Right ventricle myocardium superior (tissue), 1 donor: Measurements from ENCODE around the gene SSH2. TPM values are rescaled to one million over a fixed set of nuclear protein-coding genes. Genes with fewer than 3 reads are reported as not detected.
A peak's percentile ranks its signal among the peaks of the same experiment; 100 is the strongest.

Experiments
- ATAC-seq: fragments of 200-7000 bp; cut with Tn5 transposase; one replicate; pipeline ENCODE4 v1.9.1; 2020; ENCODE audit warnings: mild to moderate bottlenecking; ENCODE audit not compliant: poor library complexity
- DNase-seq: peaks from one replicate; pipeline ENCODE4 v3.0.0-alpha.2; 2020
- intact Hi-C: fragments of 100-400 bp; cut with DNase I; formaldehyde crosslinking; loops from one replicate; pipeline ENCODE4 v1.11.2; 2022
- total RNA-seq: library from RNA; stranded (reverse); fragmentation: NEBNext Ultra II Directional; extraction: Animal tissue kit (Norgen Biotek cat#: 25700); gene quantifications from one replicate; pipeline ENCODE4 v1.2.1, GENCODE V29; 2021
- donor health status: DM: no; HTN: yes; CAD: no; lungs with severe emphysema.

SSH2 gene
- total RNA-seq, 1 donor from 2014 or later: 31.3 TPM

DNA sequence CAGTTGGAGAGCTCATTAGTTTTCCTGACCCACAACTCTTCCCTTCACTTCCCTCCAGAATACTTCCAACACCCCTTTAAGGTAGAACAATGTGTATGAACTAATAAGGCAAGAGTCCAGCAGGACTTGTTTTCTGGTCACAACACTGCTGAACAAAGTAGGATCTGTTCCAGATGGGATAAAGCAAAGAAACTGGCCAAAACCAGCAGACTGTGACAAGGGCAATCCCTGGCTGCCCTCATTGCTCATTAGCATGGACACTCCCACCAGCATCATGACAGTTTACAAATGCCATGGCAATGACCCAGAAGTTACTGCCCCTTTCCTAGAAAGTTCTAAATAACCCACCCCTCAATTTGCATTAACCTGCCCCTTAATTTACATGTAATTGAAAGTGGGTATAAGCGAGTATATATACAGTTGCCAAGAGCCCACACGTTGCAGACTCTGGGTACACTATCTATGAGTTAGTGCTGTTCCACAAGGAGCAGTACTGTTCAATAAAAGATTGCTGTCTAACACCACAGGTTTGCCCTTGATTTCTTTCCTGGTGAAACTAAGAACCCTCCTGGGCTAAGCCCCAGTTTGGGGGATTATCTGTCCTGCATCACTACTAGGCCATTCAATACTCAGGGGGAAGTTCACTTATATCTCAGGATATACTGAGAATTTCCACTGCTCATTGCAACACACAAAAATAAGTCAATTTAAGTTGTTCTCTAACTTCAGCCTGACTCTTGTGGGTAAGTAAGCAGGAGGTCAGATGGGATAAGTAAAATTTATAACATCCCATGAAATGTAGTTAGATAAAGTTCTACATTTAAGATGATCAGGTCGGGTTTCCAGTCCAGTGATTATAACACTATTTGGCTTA, 82.3 kb downstream of the SSH2 start:
- ATAC-seq (peak; percentile 29), DNase-seq (no peak)
- intact Hi-C loops: no loop called here

DNA sequence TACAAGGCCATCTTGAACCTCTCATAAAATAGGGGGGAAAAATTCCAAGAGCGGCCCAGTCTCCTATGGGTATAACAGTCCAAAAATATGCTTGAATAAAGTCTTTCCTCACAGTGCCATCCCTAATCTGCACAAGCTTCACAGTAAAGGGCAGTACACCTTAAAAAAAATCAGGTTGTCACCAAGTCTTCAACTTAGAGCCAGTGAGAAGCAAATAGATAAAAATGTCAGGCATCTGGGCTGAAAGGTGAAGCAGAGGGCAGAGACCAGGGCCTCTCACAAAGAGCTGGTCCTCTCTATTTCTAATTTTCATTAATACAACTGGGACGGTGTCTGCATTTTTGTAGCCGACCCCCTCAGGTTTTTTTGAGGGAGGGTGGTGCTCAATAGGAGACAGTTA, 82.9 kb downstream of the SSH2 start:
- no peak for DNase-seq
- ATAC-seq: peak; percentile 31
- intact Hi-C loops: no loop called here

DNA sequence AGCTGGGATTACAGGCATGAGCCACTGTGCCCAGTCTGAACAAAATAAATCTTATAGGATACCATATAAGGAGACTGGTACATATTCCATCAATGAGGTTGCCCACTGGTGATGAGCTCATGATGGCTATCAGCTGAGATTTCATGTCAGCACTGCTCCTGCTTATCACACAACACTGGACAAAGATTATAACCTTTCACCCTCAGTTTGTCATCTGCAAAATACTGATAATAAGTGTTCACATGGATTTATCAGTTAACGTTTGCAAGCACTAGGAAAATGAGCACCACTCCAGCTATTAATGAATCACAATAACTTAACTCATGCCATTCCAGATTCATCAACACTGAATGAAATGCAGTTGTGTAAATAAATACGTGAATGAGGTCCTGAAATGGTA, 83.7 kb downstream of the SSH2 start:
- intact Hi-C loops: no loop called here
- ATAC-seq: no peak
- DNase-seq: no peak

DNA sequence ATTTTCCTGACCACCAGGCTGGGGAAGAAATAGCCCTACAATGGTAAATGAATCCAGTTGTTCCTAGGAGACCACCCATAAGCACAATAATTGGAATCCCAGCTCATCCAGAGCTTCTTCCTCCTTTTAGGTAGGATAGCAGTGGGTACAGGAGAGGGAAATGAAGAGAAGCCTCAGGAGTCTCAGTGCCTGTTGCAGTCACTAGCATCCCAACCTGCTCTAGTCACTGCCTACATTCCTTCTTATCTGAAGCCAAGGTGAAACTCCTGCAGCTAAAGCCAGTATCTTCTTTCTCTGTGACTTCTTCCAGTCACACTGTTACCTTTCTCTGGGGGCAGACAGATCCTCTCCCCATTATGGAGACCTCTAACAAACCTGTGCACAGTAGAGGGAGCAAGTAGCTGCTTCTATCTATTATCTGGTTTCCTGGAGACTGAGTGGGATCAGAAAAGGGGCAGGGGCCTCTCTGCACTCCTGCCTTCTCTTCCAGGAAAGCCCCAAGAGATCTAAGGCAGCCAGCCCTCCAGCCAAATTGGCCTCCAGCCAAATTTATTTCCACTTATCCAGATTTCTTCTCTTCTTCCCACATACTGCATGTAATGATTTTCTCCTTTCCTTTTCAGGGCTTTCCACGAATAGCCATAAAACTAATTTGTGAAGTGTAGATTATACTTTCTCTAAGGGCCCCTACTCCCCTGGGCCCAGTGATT, 85.5 kb downstream of the SSH2 start:
- DNase-seq (no peak), ATAC-seq (no peak)
- intact Hi-C loops: no loop called here

DNA sequence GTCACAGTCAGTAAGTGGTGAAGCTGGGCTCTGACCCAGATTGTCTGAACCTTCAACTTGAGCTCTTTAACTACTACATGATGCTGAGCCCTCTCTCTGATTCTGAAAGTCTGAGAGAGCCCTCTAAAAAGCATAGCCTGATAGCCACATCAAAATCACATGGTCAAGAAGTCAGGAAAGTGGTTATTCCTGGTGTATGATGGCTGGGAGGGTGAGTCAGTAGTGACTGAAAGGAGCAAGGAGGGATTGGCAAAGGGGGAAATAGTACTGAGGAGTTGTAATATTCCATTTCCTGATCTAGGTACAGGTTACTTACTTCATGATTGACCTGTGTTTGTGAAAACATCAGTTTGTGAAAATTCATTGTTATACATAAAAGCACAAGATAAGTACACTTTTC, 89.1 kb downstream of the SSH2 start:
- intact Hi-C loops: no loop called here
- ATAC-seq (no peak), DNase-seq (no peak)

DNA sequence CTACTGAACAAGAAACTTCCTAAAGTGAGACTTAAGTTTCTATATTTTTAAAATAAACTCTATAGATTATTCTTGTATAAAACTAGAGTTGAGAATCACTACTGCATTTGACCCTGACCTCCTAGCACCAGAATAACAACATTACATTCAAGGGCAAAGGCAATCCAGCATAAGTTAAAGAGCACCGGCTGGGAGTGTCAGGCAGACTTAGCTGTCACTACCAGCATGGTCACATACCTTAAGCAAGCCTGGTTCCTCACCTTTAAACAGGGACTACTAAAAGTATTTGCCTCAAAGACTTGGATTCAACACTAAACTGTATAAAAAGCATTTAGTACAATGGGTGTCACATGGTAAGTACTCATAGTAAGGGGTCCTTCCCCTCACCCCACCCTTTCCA, 90.4 kb downstream of the SSH2 start:
- intact Hi-C loops: no loop called here
- ATAC-seq: no peak
- no peak for DNase-seq

DNA sequence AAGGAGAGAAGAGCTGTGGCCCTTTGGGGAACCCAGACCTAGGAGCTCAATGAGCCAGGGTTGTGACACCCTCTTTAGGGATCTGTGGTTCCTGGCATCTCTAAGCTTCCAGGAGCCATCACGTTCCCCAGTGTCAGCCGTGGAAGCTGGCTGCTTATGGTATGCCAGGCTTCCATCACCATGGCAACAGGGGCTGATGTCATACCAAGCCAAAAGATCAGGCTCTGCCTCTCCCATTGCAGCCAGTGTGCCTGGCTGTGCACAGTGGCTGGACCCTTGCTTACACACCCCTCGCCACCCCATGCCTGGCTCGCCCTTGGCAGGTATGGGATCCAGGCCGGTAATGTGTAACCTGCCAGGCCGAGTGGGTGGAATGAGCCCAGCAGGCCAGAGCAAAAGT, 91.1 kb downstream of the SSH2 start:
- ATAC-seq (no peak), DNase-seq (no peak)
- intact Hi-C loops: no loop called here

DNA sequence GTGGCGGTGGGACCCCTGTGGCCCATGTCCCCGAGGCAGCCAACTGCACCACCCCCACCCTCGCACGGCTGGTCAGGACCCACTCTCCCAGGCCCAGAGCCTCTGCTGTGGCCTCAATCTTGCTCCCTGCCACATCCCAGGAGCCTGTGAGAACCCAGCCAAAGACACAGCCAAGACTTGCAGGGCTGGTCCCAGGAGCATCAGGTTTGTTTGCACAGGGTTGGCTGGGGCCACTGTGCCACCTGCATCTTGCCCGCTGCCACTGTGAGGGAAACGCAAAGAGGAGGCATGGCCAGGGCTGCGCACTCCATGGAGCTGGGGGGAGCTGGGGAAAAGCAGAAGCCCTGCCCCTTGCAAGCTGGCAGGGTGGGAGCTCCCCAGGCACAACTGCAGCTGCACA, 92.5 kb downstream of the SSH2 start:
- intact Hi-C loops: no loop called here
- DNase-seq (no peak), ATAC-seq (no peak)

DNA sequence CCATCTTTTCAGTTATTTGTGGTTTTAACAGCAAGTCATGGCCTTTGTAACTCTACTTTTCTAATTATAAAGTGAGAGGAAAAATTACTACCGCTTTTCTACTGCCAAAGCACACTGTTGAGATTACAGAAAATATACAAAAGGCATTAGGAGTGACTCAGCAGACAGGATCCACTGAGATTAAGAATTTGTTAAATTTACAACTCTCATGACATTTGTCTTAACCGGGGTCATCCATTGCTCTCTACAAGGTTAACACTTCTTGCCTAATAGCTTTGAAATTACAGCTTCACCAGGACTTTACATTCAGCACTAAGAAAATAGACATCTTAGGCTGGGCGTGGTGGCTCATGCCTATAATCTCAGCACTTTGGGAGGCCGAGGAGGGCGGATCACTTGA, 93.4 kb downstream of the SSH2 start:
- intact Hi-C loops: no loop called here
- no peak for DNase-seq
- no peak for ATAC-seq

DNA sequence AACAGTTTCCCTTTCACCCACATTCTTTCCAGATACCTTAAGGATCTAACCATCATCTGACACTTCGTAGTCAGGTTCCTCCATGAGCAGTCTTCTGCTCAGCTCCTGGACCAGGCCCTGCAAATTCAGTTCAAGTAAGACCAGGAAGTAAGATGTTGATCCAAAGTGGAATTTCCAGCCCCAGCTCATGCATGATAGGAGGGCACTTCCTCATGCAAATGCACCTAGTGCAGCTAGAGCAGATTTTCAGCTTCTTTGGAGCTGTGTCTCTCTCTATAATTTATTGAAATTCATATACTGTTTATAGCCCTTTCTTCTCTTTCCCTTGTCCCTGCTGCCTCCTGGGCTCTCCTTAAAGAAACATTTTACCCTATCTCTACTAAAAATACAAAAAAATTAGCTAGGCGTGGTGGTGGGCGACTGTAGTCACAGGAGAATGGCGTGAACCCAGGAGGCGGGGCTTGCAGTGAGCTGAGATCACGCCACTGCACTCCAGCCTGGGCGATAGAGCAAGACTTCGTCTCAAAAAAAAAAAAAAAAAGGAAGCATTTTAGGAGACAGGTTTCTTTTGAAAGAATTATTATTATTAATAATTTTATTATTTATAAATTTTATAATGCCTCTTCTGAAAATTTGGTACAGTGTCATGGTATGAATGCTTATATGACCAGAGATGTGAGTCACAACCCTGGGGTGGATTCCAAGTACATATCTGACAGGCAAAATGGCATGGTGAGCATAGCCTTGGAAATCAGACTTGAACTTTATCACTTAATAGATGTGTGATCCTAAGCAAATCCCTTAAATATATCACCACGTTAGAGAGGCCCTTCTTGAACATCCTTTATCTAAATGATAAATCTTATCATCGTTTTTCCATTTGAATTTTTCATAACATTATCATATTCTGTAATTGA, 94.3 kb downstream of the SSH2 start:
- ATAC-seq: no peak
- intact Hi-C loops: no loop called here
- DNase-seq: no peak

DNA sequence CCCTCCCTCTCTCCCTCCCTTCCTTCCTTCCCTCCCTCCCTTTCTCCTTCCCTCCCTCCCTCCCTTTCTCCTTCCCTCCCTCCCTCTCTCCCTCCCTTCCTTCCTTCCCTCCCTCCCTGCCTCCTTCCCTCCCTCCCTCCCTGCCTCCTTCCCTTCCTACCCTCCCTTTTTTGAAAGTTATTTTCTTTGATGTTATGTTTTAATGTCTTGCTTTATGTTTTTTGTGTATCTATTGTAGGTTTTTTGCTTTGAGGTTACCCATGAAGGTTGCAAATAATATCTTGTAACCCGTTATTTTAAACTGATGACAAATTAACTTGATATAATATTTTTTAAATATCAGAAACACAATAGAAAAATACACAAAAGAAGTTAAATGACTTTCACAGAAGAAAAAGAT, 96.2 kb downstream of the SSH2 start:
- ATAC-seq (no peak), DNase-seq (no peak)
- intact Hi-C loops: no loop called here

DNA sequence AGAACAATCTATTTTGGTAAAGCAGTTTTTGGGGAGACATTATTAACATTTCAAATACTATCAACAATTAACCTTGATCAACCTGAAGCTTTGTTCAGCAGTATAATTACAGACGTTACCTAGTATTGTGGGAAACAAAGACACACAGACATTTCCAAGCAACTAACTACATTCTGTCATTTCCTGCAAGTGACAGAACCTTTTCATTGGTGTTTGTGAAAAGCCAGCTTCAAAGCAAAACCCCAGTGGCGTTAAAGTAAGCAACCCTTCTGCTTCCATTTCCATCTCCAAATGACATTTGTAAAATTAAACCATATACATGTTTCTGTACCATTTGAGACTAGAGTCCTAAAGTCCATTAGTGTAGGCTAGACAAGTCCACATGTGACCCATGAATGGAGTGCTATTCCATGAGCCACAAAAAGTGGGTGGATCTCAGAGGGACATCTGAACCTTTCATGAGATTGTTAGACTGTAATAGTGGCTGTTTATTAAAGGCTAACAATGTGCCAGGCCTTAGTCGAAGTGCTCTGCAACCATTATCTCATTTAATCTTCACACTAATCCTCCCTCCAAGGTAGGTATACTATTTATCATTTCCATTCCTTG, 101.2 kb downstream of the SSH2 start:
- ATAC-seq (no peak), DNase-seq (no peak)
- intact Hi-C loops: no loop called here

DNA sequence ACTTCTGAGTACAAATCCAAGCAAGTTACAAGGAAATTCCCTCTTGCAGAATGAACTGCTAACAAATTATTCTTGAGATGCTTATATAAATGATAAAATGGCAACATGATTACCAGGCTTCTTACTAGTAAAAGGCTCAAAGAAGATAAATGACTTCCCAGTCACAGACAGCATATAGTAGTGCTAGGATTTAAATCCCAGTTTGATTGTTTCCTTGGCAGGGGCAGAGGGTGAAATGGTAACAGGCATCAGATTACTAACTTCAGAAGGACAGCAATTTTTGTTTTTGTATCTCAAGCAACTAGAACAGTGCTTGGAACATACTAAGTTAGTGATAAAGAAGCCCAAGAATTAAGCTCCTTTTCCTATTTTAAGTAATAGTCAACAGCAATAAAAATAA, 102.8 kb downstream of the SSH2 start:
- intact Hi-C loops: no loop called here
- no peak for ATAC-seq
- no peak for DNase-seq

DNA sequence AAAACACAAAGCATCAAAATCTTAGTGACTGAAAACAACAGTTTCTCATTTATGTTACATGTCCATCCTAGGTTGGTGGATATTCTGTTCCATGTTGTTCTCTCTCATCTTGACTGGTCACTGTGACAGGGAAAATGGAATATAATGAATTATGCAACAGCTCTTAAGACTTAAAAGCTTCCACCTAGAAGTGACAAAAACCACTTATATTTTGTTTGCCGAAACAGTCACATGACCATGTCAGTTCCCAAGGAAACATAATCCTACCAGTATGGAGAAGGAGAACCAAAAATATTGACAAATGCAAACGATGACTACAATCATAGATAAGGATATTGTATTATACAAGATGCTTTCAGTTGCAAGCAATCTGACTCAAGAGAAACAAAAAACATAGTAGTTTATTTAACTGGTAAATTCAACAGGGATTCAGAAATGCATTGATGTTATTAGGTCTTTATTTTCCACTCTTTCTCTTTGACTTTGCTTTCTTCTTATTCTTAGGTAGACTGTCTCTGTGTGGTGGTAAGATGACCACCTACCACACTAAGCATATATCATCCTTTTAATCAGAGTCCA, 103.8 kb downstream of the SSH2 start:
- DNase-seq: no peak
- ATAC-seq: no peak
- intact Hi-C loops: no loop called here

DNA sequence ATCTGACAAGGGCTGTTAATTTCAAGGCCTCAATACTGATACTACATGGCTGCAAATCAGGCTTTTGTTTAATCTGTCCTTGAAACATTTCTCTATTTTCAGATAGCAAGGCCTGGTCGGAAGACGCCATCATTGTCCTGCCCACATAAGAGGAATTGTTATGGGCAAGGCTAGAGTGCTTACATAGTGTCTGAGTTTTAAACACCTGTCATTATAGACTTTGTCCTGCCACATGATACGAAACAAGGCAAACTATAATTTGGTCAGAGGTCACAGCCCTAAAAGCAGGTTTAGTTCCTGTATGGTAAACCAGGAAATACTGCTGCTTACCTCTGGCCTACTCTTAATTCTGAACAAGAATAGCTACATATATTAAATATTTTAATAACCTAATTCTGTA, 104.4 kb downstream of the SSH2 start:
- ATAC-seq (no peak), DNase-seq (no peak)
- intact Hi-C loops: no loop called here

DNA sequence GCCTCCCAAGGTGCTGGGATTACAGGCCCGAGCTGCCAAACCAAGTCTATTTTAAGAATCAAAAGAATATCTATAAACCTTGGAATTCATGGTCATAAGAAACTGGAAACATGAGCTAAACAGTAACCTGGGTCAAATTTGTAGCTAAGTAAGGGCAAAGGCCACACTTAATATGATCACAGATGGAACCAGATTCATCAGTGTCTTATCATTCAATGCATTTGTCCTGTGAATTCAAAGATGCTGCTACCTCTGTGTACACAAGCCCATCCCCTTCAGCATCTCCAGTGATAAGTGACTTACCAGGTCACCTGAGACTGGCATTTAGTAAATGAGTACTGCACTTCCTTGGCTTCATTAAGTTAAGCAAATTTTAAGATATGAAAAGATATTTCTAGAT, 108.1 kb downstream of the SSH2 start:
- DNase-seq: no peak
- intact Hi-C loops: no loop called here
- ATAC-seq: no peak

DNA sequence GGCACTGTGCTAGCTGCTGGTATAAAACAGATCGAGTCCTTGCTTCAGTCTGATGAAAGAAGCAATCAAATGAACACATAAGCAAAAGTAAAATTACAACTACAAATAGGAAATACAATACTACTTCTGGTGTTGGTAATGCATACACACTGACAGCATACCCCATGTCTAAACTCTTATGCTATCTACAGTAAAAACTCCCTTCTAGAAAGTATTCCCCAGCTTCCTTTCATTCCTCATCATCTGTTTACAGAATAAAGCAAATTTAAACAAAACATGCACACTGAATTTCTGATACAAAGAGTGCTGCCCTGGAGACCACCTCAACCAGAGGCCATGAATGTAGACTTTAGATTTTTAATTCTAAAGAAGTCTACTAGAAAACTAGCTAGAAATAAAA, 109.6 kb downstream of the SSH2 start:
- ATAC-seq (no peak), DNase-seq (no peak)
- intact Hi-C loops: no loop called here

DNA sequence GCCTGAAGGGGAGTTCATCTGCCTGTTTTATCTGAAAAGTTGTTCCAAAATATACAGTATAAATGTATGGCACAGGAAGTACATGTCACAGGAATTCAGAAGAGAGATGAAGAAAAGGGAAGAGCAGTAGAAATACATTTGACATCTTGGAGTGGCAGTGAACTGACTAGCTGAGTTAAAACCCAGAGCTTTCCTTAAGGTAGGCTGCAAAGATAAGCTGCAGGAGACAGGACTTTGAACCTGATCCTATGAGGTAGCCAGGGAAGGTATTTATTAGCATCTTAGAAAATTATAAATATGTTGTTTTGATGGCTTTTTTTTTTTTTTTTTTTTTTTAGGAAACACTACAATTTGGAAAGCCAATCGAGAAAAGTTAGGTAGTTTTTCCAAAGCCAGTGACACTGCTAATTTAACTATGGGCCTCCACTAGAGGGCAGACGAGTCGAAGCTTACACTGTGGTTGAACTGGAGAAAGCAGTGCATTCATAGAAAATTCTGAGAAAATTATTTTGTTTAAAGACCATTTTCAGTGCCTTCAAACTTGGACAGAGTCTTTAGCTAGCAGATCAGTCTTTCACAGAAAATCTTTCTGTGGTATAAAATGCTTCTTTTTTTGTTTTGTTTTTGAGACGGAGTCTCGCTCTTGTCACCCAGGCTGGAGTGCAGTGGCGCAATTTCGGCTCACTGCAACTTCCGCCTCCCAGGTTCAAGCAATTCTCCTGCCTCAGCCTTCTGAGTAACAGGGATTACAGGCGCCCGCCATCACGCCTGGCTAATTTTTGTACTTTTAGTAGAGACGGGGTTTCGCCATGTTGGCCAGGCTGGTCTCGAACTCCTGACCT, 122.3 kb downstream of the SSH2 start:
- DNase-seq (peak; percentile 56), ATAC-seq (peak; percentile 68)
- intact Hi-C loops: loop anchor here (2.0 to 5.0 kb wide), 2 partner anchors 123 to 215 kb away; partner anchors contain the start of gene SSH2
